Measurements from ENCODE around the gene PEX5L. TPM values are rescaled to one million over a fixed set of nuclear protein-coding genes. Genes with fewer than 3 reads are reported as not detected.

Gene PEX5L
- total and polyA plus RNA-seq, 2 donors (not counting 1 experiment from before 2014, with no cell fraction given) = not detected

- CTCF ChIA-PET = no interaction called here
- H3K79me2 ChIP-seq (ENCODE audit: control insufficient read depth, insufficient read depth, low read length) = no peaks in the 10 kb centered on the region
- WGBS (ENCODE audit: insufficient coverage) = 29% methylated on average over 2 of the region's 4 CpGs
- DNase-seq (no peak), ATAC-seq (ENCODE audit: low read depth) (no peak)
- H3K4me1 ChIP-seq (ENCODE audit: control insufficient read depth in 2 of 2, insufficient read depth in 2 of 2, low read length in 2 of 2) = no peaks in the 10 kb centered on the region
- intact Hi-C loops (cut with micrococcal nuclease) = no loop called here
- H3K9me3 ChIP-seq (ENCODE audit: control extremely low read depth in 1 of 3, control insufficient read depth in 2 of 3, insufficient read depth in 1 of 3, low read length in 2 of 3) = no peaks in the 10 kb centered on the region
- no peak overlapping the region for H3K27ac ChIP-seq (ENCODE audit: low read length in 2 of 2)
- POLR2A ChIA-PET = no interaction called here
- H3K9ac ChIP-seq (ENCODE audit: low read length) = no peak overlapping the region
- Mint-ChIP-seq H3K4me1 (no peaks in the 10 kb centered on the region), H3K27me3 (peaks cover 3% of the 10 kb centered on the region), H3K9me3 (ENCODE audit: insufficient read depth) (no peaks in the 10 kb centered on the region), H3K27ac (no peak overlapping the region), H3K4me3 (no peak overlapping the region)
- H3K4me3 ChIP-seq (ENCODE audit: control extremely low read depth in 1 of 5, extremely low read depth in 1 of 5, insufficient read depth in 1 of 5, low read depth in 2 of 5, low read length in 4 of 5) = no peak overlapping the region
- peaks cover 0 to 4% (median 0%) of the 10 kb centered on the region in 4 experiments for H3K27me3 ChIP-seq (replicated peaks in 1 of 4; ENCODE audit: control extremely low read depth in 1 of 4, control insufficient read depth in 3 of 4, insufficient read depth in 4 of 4, low read length in 3 of 4)
- H2AFZ ChIP-seq (ENCODE audit: insufficient read depth, low read depth, low read length, poor library complexity, severe bottlenecking) = no peak overlapping the region
- H3K4me2 ChIP-seq (replicated peaks; ENCODE audit: low read depth, low read length, poor library complexity, severe bottlenecking) = no peak overlapping the region
- TF ChIP-seq EZH2 (IDR thresholded peaks at IDR 0.05; ENCODE audit: borderline replicate concordance, insufficient read depth, low read depth, low read length, poor library complexity, severe bottlenecking) = no peak
- no peak for TF ChIP-seq CTCF (IDR thresholded peaks at IDR 0.05)
- H4K20me1 ChIP-seq (ENCODE audit: control insufficient read depth, insufficient read depth, low read length, poor library complexity, severe bottlenecking) = no peaks in the 10 kb centered on the region
- no peaks in the 10 kb centered on the region for H3K36me3 ChIP-seq (replicated peaks in 1 of 2; ENCODE audit: control extremely low read depth in 1 of 2, control insufficient read depth in 1 of 2, extremely low read depth in 1 of 2, insufficient read depth in 2 of 2, low read length in 1 of 2)
These were observed 149.3 kb downstream of the PEX5L start for GRCh38 chr3:179887295-179887943.

- ChIA-PET POLR2A (no interaction called here), CTCF (no interaction called here)
- no peaks in the 10 kb centered on the region for H3K36me3 ChIP-seq (replicated peaks in 1 of 2; ENCODE audit: control extremely low read depth in 1 of 2, control insufficient read depth in 1 of 2, extremely low read depth in 1 of 2, insufficient read depth in 2 of 2, low read length in 1 of 2)
- Mint-ChIP-seq H3K9me3 (ENCODE audit: insufficient read depth) (no peaks in the 10 kb centered on the region), H3K27ac (no peak overlapping the region), H3K4me1 (no peaks in the 10 kb centered on the region), H3K27me3 (peaks cover 9% of the 10 kb centered on the region), H3K4me3 (no peak overlapping the region)
- H3K27ac ChIP-seq (ENCODE audit: low read length in 2 of 2) = no peak overlapping the region
- no peaks in the 10 kb centered on the region for H3K79me2 ChIP-seq (ENCODE audit: control insufficient read depth, insufficient read depth, low read length)
- no CpG with 5 or more reads among the region's 2 CpGs for WGBS (ENCODE audit: insufficient coverage)
- no peaks in the 10 kb centered on the region for H3K9me3 ChIP-seq (ENCODE audit: control extremely low read depth in 1 of 3, control insufficient read depth in 2 of 3, insufficient read depth in 1 of 3, low read length in 2 of 3)
- no peaks in the 10 kb centered on the region for H4K20me1 ChIP-seq (ENCODE audit: control insufficient read depth, insufficient read depth, low read length, poor library complexity, severe bottlenecking)
- no peak overlapping the region for H3K9ac ChIP-seq (ENCODE audit: low read length)
- intact Hi-C loops (cut with micrococcal nuclease) = no loop called here
- H2AFZ ChIP-seq (ENCODE audit: insufficient read depth, low read depth, low read length, poor library complexity, severe bottlenecking) = no peak overlapping the region
- H3K4me1 ChIP-seq (ENCODE audit: control insufficient read depth in 2 of 2, insufficient read depth in 2 of 2, low read length in 2 of 2) = no peaks in the 10 kb centered on the region
- no peak for ATAC-seq (ENCODE audit: low read depth)
- H3K4me2 ChIP-seq (replicated peaks; ENCODE audit: low read depth, low read length, poor library complexity, severe bottlenecking) = no peak overlapping the region
- no peak overlapping the region for H3K4me3 ChIP-seq (ENCODE audit: control extremely low read depth in 1 of 5, extremely low read depth in 1 of 5, insufficient read depth in 1 of 5, low read depth in 2 of 5, low read length in 4 of 5)
- peaks cover 0 to 4% (median under 1%) of the 10 kb centered on the region in 4 experiments for H3K27me3 ChIP-seq (replicated peaks in 1 of 4; ENCODE audit: control extremely low read depth in 1 of 4, control insufficient read depth in 3 of 4, insufficient read depth in 4 of 4, low read length in 3 of 4)
- no peak for TF ChIP-seq EZH2 (IDR thresholded peaks at IDR 0.05; ENCODE audit: borderline replicate concordance, insufficient read depth, low read depth, low read length, poor library complexity, severe bottlenecking)
- TF ChIP-seq CTCF (IDR thresholded peaks at IDR 0.05) = no peak
- no peak for DNase-seq
These were observed 150.8 kb downstream of the PEX5L start for GRCh38 chr3:179885950-179886349.
